Esophagus muscularis mucosa (tissue), 4 donors: ENCODE measurements around the gene CDRT15.

ENCODE experiments used
- EP300 ChIP-seq: sonication (generic); formaldehyde crosslinking; IDR thresholded peaks from one replicate; pipeline ENCODE4 v1.6.1; 2017; ENCODE audit warnings: antibody characterized with exemption
- POLR2A ChIP-seq: fragments of 450-650 bp; IDR thresholded peaks from one replicate; pipeline ENCODE4 v1.6.1; 2017; ENCODE audit warnings: antibody characterized with exemption, moderate library complexity, mild to moderate bottlenecking, low read depth
- POLR2AphosphoS5 ChIP-seq, 2 donors: sonication (generic); formaldehyde crosslinking; IDR thresholded peaks; one replicate each; pipeline ENCODE4 v1.6.1; 2017; ENCODE audit warnings: antibody characterized with exemption in 2 of 2
- TF ChIP-seq, protein P1 (sequence below), 3 experiments: fragments of 200-600 bp in 2 of 3; fragments of 450-650 bp in 1 of 3; sonication (generic) in 2 of 3; IDR thresholded peaks; one replicate each; pipeline ENCODE4 v1.5.1; 2017 to 2019; ENCODE audit warnings: antibody characterized with exemption in 3 of 3, mild to moderate bottlenecking in 2 of 3, moderate library complexity in 1 of 3

DNA sequence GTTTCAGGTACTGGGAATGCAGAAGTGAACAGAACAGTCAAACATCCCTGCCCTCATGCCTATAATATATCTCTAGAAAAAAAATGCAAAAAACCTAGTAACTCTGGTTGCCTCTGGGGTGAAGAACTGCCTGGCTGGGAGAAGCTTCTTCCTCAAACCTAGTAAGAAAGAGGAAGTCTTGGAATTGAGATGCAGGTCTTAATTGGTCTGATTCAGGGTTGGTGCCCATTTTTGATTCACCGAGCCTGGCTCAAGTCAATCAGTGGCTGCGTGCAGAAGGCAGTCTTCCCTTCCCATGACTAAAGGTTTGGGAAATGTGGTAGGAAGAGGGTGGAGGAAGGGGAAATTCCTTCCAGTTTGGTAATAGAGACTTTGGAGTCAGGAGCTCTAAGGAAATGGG is 22.4 kb downstream of the CDRT15 start:
- TF ChIP-seq POLR2A (no peak), POLR2AphosphoS5 (IDR thresholded peaks at IDR 0.05) (no peak), EP300 (no peak)
- TF ChIP-seq, protein P1, sequence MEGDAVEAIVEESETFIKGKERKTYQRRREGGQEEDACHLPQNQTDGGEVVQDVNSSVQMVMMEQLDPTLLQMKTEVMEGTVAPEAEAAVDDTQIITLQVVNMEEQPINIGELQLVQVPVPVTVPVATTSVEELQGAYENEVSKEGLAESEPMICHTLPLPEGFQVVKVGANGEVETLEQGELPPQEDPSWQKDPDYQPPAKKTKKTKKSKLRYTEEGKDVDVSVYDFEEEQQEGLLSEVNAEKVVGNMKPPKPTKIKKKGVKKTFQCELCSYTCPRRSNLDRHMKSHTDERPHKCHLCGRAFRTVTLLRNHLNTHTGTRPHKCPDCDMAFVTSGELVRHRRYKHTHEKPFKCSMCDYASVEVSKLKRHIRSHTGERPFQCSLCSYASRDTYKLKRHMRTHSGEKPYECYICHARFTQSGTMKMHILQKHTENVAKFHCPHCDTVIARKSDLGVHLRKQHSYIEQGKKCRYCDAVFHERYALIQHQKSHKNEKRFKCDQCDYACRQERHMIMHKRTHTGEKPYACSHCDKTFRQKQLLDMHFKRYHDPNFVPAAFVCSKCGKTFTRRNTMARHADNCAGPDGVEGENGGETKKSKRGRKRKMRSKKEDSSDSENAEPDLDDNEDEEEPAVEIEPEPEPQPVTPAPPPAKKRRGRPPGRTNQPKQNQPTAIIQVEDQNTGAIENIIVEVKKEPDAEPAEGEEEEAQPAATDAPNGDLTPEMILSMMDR (IDR thresholded peaks at IDR 0.05): no peak
